ENCODE measurements around the gene EXOC3L4. TPM values are rescaled to one million over a fixed set of nuclear protein-coding genes. Genes with fewer than 3 reads are reported as not detected.

Gene EXOC3L4
- total and polyA plus RNA-seq, 2 donors (not counting 3 experiments of a cell fraction or from before 2014, with no cell fraction given): not detected

GRCh38 chr14:103158688-103159087 lies 64.2 kb downstream of the EXOC3L4 start:
- H3K36me3 ChIP-seq (ENCODE audit: control insufficient read depth in 2 of 2, extremely low read depth in 1 of 2, insufficient read depth in 2 of 2, low read length in 2 of 2): no peaks in the 10 kb centered on the region
- no peaks in the 10 kb centered on the region for H3K79me2 ChIP-seq (ENCODE audit: control insufficient read depth, insufficient read depth, low read length)
- no peak overlapping the region for H3K27ac ChIP-seq (ENCODE audit: insufficient read depth, low read depth, low read length)
- no TSS peak for BruUV-seq (replicated peaks)
- dilution Hi-C loops (cut with MboI; ENCODE audit: extremely low pct_ligation_motif_present, low sequenced_read_pairs): no loop called here
- no peaks in the 10 kb centered on the region for H4K20me1 ChIP-seq (replicated peaks; ENCODE audit: control insufficient read depth, extremely low read depth, insufficient read depth, low read length)
- no peaks in the 10 kb centered on the region for H3K9me3 ChIP-seq (replicated peaks; ENCODE audit: control insufficient read depth, insufficient read depth, low read length)
- DNase-seq (ENCODE audit: low read depth, low spot score) (no peak), FAIRE-seq (no peak)
- no peak overlapping the region for H2AFZ ChIP-seq (ENCODE audit: low read depth, low read length)
- no peak overlapping the region for H3K9ac ChIP-seq (replicated peaks; ENCODE audit: extremely low read depth, insufficient read depth, low read length)
- H3K27me3 ChIP-seq (ENCODE audit: control insufficient read depth in 2 of 2, insufficient read depth in 2 of 2, low read length in 2 of 2): peaks cover 9 to 11% of the 10 kb centered on the region in 2 experiments
- no peak overlapping the region for H3K4me3 ChIP-seq (replicated peaks in 1 of 3; ENCODE audit: insufficient read depth in 1 of 3, low read depth in 1 of 3, low read length in 3 of 3)
- CTCF ChIA-PET: interaction anchor here (1.4 to 3.8 kb wide), 2 partner anchors 32 to 53 kb away, joined by 4 to 18 read pairs; no protein-coding TSS in a partner anchor
- POLR2A ChIA-PET: no interaction called here
- H3K4me2 ChIP-seq (ENCODE audit: insufficient read depth, low read length): no peak overlapping the region
- no peaks in the 10 kb centered on the region for H3K9me1 ChIP-seq (replicated peaks; ENCODE audit: control insufficient read depth, extremely low read depth, insufficient read depth, low read length)
- TF ChIP-seq MYC (IDR thresholded peaks at IDR 0.05; ENCODE audit: low read depth, low read length) (no peak), MAX (IDR thresholded peaks at IDR 0.05; ENCODE audit: insufficient read depth, insufficient read length) (no peak), POLR2A (IDR thresholded peaks at IDR 0.05; ENCODE audit: low read depth, low read length) (no peak), GATA2 (IDR thresholded peaks at IDR 0.05; ENCODE audit: insufficient read depth, insufficient read length, low read depth, low read length) (no peak), POLR2AphosphoS5 (IDR thresholded peaks at IDR 0.05; ENCODE audit: insufficient read depth, low read depth, low read length) (no peak), CTCF (IDR thresholded peaks at IDR 0.05; ENCODE audit: extremely low read depth in 1 of 2, insufficient read depth in 1 of 2, low read depth in 1 of 2, low read length in 2 of 2) (no peak), JUN (IDR thresholded peaks at IDR 0.05; ENCODE audit: borderline replicate concordance, insufficient read depth, insufficient read length, low read depth) (no peak), EZH2 (IDR thresholded peaks at IDR 0.05; ENCODE audit: borderline replicate concordance, low read depth, low read length, severe bottlenecking) (no peak), FOS (IDR thresholded peaks at IDR 0.05; ENCODE audit: borderline replicate concordance, insufficient read depth, low read length) (no peak)
- no peaks in the 10 kb centered on the region for H3K4me1 ChIP-seq (ENCODE audit: control insufficient read depth, extremely low read depth, insufficient read depth, low read length)
- intact Hi-C loops (cut with micrococcal nuclease): no loop called here

Other genes with a start within 250 kb of the EXOC3L4 start
- not detected in 2 replicates for gene AMN, start 172.1 kb upstream of the EXOC3L4 start, total RNA-seq
- gene AMN, start 172.1 kb upstream of the EXOC3L4 start, polyA plus RNA-seq: 0.03 and 0.05 TPM in 2 replicates
- gene CDC42BPB, start 37.2 kb upstream of the EXOC3L4 start, total RNA-seq: 131 and 136 TPM in 2 replicates
- gene CDC42BPB, start 37.2 kb upstream of the EXOC3L4 start, polyA plus RNA-seq: 82.6 and 93.7 TPM in 2 replicates
- not detected in 2 replicates for gene LBHD2, start 10.5 kb upstream of the EXOC3L4 start, total RNA-seq
- gene LBHD2, start 10.5 kb upstream of the EXOC3L4 start, polyA plus RNA-seq: not detected in 2 replicates
- gene TNFAIP2, start 28.7 kb downstream of the EXOC3L4 start, total RNA-seq: 31.6 and 37.5 TPM in 2 replicates
- gene TNFAIP2, start 28.7 kb downstream of the EXOC3L4 start, polyA plus RNA-seq: 42.7 and 48.5 TPM in 2 replicates
- gene EIF5, start 239.5 kb downstream of the EXOC3L4 start, total RNA-seq: 294 and 313 TPM in 2 replicates
- 145 and 175 TPM in 2 replicates for gene EIF5, start 239.5 kb downstream of the EXOC3L4 start, polyA plus RNA-seq